GM20000 (cell line): ENCODE results near the gene TNNI3K.
"Not testable (repeated sequence)": the region's sequence is repeated elsewhere in the genome, so short reads cannot be mapped to it uniquely, and the experiment has no call there.

ENCODE experiments used
- DNase-seq: peaks from one replicate; pipeline ENCODE4 v3.0.0; 2012; ENCODE audit warnings: low spot score
- CTCF ChIP-seq: IDR thresholded peaks from 2 replicates; pipeline ENCODE4 v1.5.1; 2012; ENCODE audit warnings: mild to moderate bottlenecking, control low read depth; ENCODE audit errors: extremely low read depth, missing control alignments

The TNNI3K gene

GRCh38 chr1:74246315-74246714 is 11.1 kb downstream of the TNNI3K start:
- DNase-seq: no peak
- no peak for TF ChIP-seq CTCF

GRCh38 chr1:74247881-74248528 is 12.8 kb downstream of the TNNI3K start:
- no peak for DNase-seq
- no peak for TF ChIP-seq CTCF

DNA sequence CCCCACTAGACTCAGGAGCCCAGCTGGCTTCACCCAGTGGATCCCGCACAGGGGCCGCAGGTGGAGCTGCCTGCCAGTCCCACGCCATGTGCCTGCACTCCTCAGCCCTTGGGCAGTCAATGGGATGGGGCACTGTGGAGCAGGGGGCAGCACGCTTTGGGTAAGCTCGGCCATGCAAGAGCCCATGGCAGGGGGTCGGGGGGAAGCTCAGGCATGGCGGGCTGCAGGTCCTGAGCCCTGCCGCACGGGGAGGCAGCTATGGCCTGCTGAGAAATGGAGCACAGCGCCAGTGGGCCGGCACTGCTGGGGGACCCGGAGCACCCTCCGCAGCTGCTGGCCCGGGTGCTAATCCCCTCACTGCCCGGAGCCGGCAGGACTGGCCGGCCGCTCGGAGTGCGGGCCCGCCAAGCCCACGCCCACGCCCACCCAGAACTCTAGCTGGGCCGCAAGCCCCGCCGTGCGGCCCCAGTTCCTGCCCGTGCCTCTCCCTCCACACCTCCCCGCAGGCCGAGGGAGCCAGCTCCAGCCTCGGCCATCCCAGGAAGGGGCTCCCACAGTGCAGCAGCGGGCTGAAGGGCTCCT is 18.1 kb downstream of the TNNI3K start:
- not testable (repeated sequence) for DNase-seq

DNA sequence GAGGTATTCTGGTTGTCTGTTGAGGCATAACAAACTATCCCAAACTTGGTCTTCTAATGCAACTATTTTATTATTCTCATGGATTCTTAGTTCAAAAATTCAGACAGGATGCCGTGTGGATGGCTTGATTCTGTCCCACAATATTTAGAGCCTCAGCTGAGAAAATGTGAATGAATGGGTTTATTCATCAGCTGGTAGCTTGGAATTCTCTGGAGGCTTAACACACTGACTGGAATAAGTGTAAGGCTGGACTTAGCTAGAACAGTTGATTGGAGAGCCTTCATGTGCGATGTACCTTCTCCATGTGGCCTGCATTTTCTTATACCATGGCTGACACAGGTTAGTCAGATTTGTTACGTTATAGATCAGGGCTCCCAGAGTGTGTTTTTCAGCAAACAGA is 30.8 kb downstream of the TNNI3K start:
- no peak for DNase-seq
- no peak for TF ChIP-seq CTCF

- no peak for DNase-seq
- no peak for TF ChIP-seq CTCF
Observed at GRCh38 chr1:74271503-74271902, 36.3 kb downstream of the TNNI3K start.

- DNase-seq: no peak
- no peak for TF ChIP-seq CTCF
Observed at GRCh38 chr1:74280642-74281396, 45.6 kb downstream of the TNNI3K start.

DNA sequence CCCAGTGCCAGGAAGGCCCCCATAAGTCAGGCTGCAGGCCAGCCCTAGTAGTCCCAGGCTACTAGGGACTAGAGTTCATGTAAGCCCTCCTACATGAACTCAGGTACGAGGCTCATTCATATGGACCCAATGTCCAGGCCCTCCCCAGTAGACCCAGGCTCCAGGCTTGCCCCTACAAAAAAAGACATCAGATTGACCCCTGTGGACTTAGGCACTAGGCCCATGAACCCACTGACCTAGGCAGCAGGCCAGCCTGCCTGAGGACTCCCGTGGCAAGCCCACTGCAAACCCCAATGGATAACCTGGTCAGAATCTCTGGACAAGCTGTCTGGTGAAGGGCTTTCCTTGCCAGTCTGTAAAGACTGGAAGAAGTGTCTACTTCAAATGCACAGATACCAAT is 51.2 kb downstream of the TNNI3K start:
- no peak for TF ChIP-seq CTCF
- no peak for DNase-seq
